ENCODE results near the gene CRY2.

GRCh38 chr11:45832811-45833441 is 14.3 kb upstream of the CRY2 start:
- no peak for TF ChIP-seq RAD21 (IDR thresholded peaks at IDR 0.05; ENCODE audit: low read depth)
- no peak for TF ChIP-seq YY1 (IDR thresholded peaks at IDR 0.05; ENCODE audit: low read depth)
- TF ChIP-seq TCF12 (IDR thresholded peaks at IDR 0.05; ENCODE audit: low read depth), result no peak
- no peak for TF ChIP-seq EP300 (IDR thresholded peaks at IDR 0.05; ENCODE audit: borderline replicate concordance)
- no peak for TF ChIP-seq NFIC (IDR thresholded peaks at IDR 0.05)
- no peak for TF ChIP-seq REST (IDR thresholded peaks at IDR 0.05; ENCODE audit: low read depth)
- no peak for TF ChIP-seq MAX (IDR thresholded peaks at IDR 0.05)
- no peak for TF ChIP-seq USF1 (IDR thresholded peaks at IDR 0.05)
- no peak for TF ChIP-seq FOXM1 (IDR thresholded peaks at IDR 0.05; ENCODE audit: borderline replicate concordance, low read depth)
- TF ChIP-seq TAF1 (IDR thresholded peaks at IDR 0.05; ENCODE audit: low read depth), result no peak
- no peak for TF ChIP-seq ZBTB7A (IDR thresholded peaks at IDR 0.05; ENCODE audit: low read depth)
- TF ChIP-seq TEAD4 (IDR thresholded peaks at IDR 0.05), result no peak
